GM21515 (cell line): ENCODE measurements around the gene INSRR.

Experiments
- ATAC-seq: cut with Tn5 transposase; IDR thresholded peaks from one replicate; pipeline ENCODE4 v1.9.1; 2021; ENCODE audit not compliant: unreplicated experiment

INSRR gene

DNA sequence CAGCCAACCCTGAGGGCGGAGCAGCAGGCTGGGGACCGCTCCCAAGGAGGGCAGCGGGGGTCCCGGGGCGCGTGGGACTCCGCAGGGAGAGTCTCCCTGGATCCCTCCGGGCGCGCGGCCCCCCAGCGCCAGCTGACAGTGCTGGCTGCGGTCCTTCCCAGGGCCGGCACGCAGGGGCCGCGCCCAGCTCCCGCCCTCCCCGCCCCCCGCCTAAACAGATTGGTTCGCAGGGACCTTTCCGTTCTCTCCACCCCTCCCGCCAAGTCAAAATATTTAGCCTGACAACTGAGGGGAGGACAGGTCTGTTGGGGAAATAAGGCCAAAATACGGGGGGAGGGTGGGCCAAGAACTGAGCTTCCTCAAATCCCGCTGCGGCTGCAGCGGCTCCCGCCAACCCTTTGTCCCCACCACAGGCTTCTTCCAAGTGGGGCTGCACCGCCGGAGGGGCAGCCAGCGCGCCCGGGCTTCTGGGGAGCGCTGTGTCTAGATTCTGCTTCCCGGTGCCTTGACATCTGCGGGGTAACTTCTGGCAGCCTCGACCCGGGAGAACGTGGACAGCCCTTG is at the start of gene INSRR:
Gene INSRR (minus strand): TSS at position 159 of the 564 bp plus-strand sequence. CDS start 496 bp downstream, outside the sequence.
- ATAC-seq, result no peak

DNA sequence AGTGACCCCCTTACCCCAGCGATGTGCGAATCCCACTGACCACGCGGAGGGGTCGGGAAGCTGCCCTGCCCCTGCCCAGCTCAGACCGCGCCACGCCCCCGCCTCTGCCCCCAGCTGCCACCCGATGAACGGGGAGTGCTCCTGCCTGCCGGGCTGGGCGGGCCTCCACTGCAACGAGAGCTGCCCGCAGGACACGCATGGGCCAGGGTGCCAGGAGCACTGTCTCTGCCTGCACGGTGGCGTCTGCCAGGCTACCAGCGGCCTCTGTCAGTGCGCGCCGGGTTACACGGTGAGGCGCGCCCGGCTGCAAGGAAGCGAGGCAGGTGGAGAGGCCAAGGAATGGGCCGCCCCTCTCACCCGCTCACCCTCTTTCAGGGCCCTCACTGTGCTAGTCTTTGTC is 49.6 kb upstream of the INSRR start:
- ATAC-seq, result no peak

DNA sequence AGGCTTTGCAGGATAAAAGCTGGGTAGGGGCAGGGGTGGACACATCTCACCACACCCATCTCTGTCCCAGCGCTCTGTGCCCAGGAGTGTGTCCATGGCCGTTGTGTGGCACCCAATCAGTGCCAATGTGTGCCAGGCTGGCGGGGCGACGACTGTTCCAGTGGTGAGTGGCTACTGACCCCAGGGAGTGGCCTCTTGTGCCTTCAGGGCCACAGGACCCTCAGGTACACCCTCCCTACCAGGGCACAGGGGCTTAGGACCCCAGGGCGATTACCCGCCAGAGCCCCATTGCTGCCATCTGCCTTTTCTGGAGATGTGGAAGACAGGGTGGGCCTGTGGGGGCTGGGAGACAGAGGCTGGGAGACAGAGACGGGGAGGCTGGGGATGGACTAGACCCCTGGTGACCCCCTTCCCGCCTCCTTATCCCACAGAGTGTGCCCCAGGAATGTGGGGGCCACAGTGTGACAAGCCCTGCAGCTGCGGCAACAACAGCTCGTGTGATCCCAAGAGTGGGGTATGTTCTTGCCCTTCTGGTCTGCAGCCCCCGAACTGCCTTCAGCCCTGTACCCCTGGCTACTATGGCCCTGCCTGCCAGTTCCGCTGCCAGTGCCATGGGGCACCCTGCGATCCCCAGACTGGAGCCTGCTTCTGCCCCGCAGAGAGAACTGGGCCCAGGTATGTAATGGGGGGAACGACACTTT is 47.4 kb upstream of the INSRR start:
- no peak for ATAC-seq

DNA sequence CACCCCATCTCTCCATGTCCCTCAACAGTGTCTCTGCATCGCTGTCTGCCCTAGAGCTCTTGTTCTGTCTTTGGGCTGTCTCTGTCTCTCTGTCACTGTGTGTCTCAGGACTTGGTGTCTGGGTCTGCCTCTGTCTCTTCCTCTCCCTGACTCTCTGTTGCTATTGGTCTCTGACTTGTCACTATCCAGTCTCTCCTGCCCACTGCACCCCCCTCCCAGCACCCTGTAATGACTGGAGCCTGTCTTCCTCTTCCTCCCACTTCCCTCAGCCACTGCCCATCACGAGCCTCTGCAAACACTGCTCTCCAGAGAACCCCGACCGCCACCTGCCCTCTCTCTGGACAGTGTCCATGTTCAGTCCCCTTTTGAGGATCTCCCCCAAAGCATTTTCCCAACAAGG is 46.7 kb upstream of the INSRR start:
- no peak for ATAC-seq

DNA sequence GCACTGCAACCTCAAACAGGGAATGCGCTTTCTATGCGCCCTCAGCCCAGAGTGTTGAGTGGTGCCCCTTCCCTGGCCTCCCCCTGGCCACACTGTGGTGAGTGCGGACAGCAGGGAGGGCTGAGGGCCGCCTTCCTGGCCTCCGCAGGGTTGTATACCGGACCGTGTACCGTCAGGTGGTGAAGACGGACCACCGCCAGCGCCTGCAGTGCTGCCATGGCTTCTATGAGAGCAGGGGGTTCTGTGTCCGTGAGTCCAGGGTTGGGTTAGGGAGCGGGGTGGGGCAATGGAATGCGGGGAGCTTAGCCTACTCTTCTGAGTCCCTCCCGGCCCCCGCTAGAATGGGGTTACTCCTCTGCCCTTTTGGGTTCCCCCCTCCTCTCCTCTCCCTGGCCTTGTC is 46.3 kb upstream of the INSRR start:
- no peak for ATAC-seq

DNA sequence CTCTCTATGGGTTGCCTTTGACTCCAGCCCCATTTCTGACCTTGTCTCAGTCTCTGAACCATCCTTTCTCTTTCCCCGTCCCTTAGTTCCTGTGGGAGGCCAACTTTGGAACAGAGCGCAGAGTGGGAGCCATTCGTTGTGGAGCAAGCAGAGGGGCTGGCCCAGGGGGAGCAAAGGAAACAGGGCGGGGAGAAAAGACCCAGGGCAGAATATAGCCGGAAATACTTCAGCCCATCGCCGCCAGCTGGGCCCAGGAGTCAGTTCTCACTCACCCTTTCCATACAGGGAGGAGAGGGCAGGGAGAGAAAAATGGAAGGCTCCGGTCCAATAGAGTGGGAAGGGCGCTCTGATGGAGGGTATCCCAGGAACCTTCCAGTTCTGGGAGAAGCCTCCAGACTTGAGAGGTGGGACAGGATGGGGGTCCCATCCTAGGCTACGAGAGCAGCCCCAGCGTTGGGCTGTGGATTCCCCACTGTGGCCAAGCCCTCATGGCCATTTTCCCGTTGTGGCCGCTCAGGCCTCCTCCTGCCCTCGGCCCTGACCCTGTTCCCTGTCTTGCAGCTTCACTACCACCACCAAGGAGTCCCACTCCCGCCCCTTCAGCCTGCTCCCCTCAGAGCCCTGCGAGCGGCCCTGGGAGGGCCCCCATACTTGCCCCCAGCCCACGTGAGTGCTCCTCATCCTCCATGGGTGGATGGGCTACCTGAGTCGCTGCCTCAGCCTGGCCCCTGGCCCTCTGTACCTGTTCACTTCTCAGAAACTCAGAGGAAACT is 45.5 kb upstream of the INSRR start:
- no peak for ATAC-seq

DNA sequence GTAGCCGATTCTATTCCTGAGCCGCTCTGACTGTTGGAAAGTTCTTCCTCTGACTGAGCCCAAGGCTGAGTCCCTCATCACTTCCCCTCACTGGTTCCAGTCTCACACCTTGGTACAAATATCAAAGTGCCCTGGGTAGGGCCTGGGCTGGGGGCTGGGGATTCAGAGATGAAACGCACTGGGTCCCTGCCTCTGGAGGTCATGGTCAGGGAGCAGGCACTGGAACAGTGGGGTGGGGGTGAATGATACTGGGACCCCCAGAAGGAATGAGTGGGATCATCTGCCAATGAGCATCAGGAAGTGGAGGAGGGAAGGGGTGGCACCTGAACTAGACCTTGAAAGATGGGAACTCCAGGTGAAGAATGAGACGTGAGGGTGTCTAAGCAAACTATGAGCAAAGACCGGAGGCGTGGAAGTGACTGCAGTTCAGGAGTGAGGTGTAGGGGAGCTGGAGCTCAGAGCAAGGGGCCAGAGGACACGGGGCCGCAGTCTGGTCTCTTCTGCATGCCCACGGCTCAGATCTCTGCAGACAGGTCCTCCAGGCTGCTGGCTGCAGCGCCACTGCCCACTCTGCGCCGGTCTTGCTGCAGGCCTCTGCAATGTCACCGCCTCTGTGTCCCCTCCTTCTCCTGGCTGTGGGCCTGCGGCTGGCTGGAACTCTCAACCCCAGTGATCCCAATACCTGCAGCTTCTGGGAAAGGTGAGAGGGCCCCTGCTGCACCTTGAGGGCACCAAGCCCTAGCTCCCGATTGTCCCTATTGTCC is 44.6 kb upstream of the INSRR start:
- no peak for ATAC-seq

DNA sequence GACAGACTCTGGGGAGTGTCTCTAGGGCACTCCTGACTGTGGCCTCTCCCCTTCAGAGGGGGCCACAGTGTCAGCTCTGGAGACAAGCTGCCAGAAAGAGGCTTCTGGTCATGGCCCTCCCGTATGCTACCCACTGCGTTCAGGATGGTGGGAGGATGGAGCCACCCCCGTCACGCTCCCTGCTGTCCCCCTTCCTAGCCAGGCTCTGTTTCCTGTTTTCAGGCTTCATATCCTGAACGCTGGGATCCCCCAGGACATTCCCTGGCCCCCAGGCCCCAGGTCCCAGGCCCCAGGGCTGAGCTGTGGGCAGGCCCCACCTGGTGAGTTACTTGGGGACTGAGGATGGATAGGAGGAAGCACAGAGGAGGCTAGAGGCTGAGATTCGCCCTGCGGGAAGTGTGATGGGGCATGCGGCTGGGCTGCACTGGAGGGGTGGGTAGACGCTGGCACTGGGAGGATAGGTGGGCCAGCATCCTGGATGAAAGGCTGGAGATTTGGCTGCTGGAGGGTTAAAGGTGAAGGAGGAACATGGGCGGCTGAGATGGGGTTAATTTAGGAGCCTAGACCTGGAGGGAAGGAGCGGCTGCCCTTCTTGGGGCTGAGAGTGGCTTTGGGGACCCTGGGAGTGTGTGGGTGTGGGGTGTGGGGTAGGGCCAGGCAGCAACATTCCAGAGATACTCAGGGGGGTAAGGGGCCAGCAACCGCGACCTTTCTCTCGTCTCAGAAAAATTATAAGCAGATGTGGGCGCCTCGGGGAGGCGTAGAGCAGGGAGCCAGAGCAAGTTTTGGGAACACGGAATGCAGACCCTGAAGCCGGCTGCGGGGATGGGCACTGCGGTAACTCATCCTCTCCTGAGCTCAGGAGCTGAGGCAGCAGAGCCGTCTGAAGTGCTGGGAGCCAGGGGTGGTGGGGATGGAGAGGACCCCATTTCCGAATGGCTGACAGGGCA is 43.3 kb upstream of the INSRR start:
- ATAC-seq, result no peak

DNA sequence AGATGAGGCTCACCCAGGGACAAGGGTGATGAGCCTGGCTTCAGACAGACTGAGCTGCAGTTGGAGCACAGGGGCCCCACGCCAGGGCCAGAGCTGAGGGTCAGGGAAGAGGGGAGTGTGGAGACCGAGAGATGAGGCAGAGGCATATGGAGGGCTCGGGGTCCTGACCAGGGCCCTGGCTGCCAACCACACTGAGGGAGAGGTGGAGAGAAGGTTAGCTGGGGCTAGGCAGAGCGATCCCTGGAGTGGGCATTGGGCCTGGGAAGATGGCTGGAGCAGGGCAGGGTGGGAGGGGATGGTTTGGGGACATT is 42.6 kb upstream of the INSRR start:
- ATAC-seq, result no peak

DNA sequence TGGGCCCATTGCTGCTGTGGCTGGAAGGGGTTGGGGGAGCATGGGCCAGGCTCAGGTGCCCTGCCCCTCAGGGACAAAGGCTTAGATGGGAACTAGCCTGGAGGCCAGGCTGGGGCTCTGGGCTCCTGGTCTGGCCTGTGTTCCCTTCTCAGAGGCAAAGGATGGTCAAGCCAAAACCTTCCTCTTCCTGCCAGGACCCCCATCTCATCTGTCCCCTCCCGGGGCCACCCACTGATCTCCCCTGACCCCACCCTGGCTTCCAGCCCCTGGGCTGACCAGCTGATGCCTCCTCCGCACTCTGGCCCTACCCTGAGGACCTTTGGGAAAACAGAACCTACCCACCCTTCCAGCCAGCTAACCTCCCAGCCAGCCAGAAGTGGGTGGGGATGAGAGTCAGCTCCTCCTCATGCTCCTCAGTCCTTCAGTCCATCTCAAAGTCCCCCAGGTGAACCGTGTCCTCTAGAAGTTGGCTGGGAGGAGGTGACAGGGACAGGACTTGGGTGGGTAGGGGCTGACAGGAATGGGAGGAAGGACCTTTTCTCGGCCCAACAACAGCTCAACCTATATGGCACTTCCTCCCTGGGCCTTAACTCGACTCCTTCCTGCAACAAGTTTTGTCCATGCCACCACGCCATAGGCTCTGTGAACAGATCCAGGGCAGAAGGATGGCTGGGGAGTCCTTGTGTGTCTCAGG is 42.1 kb upstream of the INSRR start:
- no peak for ATAC-seq

DNA sequence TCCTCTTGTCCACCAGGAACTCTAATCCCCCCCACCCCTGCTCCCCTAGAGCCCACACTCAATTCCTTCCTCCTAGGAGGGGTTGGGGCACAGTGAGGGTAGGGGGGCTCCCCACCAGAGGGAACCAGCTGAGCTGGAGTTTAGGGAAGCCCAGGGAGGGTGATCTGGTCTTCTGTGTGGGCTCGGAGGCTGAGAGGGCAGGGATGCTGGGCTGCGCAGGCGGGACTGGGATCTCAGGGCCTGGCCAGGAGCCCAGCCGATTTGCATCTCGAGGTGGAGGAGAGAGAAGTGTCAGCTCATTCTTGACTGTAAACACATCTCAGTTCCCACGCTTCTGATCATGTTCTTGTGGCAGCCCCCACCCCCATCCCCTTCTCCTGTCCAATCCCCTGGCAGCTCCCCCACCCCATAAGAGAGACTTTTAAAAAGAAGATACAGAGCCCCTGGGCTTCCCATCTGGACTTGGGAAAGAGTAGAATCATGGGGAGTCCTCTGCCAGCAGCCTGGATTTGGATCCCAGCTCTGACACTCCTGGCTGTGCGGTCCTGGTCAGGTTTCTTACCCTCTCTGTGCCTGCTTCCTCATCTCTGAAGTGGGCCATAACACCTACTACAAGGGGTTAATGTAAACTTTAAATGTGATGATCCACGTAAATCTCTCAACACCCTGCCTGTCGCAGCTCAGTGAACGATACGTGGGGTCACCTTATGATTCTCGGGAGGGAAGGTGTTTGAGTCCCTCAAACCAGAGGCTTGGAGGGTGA is 41.2 kb upstream of the INSRR start:
- ATAC-seq, result no peak

DNA sequence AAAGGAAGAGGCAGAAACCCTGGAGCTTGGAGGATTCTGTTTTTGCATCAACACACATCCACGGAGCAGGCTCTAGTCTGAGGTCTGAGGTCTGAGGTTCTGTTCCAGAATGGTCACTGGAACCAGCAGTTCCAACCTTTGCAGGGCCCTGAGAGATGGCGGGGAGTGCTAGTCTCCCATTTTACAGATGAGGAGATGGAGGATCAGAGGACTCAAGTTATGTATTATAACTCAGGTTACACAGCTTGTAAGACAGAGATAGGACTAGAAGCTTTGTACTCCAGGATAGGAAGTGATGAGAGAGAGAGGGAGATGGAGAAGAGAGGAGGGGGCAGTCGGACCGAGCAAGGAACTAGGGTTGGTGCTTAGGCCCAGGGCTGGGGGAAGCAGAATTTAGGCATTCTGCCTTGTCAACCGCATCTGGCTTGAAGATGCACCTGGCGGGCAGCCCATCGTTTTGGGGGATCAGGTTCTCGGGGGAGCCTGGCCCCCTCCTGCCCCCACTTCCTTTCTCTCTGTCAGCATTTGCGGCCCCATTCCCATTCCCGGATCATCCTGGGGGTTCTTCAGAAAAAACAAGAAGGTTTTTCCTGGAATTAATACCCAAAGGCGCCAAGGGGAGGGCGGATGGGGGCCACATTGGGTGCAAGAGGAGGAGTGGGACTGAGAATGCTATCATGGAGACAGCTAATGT is 40.2 kb upstream of the INSRR start:
- ATAC-seq, result no peak

DNA sequence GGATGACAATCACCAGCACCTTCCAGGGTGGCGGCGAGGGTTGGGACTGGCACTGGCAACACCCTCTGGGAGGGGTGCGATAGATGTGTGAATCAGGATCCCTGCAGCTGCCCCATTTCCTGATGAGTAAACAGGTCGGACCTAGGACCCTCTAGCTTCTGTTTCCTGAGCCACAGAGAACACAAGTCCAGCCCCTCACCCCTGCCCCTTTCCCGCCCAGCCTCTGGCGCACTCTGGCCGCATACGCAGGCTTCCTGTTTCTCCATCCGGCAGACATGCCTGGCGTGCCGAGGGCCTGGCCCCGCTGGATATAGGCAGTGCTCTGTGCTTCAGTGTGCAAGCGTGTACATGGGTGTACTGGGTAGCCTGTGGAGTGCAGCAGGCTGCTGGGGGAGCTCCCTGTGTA is 39.2 kb upstream of the INSRR start:
- ATAC-seq, result no peak

DNA sequence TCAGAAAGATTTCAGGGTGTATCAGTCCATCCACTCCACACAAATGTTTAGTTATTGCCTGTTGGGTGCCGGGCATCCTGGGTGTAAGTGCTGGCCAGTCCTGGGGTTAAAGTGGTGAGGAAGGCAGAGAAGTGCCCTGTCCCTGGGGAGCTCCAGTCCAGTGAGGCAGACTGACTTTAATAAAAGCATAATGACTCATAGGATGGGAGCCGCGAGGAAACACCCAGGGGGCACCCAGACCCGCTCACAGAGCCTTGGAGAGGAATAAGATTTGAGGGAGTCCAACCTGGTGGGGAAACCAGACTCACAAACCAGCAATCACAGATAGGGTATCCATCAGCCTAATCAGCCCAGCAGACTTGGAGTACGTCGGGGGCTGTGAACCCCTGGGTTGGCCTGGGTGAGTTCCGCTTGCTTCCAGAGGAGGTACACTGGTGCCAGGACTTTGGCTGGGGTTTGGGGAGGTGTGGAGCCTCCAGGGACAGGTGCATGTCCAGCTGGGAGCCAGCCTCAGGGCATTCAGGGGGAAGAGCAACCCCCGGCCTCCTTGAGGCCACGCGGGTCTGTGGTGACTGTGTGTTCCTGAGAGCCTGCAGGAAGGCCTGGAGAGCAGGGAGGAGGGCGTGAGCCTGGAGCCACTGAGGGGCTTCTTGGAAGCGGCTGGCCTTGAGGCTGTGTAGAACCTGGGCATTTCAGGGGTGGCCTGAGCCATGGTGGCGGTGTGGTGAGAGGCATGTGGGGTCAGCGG is 38.3 kb upstream of the INSRR start:
- no peak for ATAC-seq

DNA sequence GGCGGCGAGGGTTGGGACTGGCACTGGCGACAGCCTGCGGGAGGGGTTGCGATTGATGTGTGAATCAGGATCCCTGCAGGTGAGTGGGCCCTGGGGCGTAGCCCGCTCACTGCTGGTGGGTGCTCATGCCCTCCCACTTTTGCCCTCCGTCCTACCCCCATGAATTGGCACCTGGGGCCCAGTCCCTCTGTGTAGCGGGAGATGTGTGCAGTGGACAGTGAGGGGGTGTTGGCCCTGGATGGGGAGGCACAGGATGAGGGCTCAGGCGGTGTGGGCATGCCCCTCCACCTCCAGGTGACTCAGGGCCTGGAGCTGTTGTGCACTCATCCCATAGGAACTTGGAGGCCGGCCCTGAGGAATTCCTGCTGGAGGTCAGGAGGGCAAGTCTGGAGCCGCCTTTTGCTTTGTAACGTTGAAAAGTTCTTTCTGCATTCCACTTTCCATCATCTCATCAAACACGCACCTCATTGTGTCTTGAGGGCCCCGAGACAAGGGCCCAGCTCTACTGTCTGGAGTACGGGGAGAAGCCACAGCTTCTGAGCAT is 37.6 kb upstream of the INSRR start:
- no peak for ATAC-seq

DNA sequence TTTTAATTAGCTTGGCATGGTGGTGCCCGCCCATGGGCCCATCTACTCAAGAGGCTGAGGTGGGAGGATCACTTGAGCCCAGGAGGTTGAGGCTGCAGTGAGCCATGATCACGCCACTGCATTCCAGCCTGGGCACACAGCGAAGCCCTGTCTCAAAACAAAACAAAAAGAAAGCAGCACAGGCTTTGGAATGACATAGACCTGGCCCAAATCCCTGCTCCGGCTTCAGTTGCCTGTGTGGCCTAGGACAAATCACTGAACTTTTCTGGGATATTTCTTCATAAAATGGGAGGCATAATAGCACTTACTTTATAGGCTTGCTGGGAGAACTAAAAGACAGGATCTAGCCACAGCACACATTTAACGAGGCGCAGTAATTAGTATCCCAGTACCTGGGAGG is 37.0 kb upstream of the INSRR start:
- ATAC-seq, result no peak

DNA sequence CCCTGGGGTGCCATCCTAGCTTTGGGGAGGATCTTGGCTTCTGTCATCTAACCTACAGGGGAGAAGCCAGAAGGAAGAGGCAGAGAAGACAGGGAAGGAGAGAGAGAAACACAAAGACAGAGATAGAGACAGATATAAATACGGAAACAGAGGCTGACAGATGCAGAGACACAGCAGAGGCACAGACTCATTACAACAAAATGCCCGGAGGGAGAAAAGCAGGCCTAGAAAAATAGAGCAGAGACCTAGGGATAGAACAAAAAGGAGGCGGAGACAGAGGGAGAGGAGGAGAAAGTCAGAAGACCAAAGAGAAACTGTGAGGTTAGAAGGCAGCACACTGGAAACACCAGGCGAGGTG is 36.5 kb upstream of the INSRR start:
- ATAC-seq, result no peak
